HEK293 (cell line): ENCODE measurements around the gene THSD4.

Source experiments
- BCL11B ChIP-seq: fragments of 450-650 bp; formaldehyde crosslinking; IDR thresholded peaks from 2 replicates; pipeline ENCODE4 v1.5.1; 2016; ENCODE audit warnings: low read depth, missing biosample characterization, missing genetic modification characterization
- ELK4 ChIP-seq: IDR thresholded peaks from 2 replicates; pipeline ENCODE4 v1.6.1; 2011; ENCODE audit warnings: mild to moderate bottlenecking, low read depth, low read length, borderline replicate concordance
- KLF9 ChIP-seq: fragments of 450-650 bp; formaldehyde crosslinking; IDR thresholded peaks from 2 replicates; pipeline ENCODE4 v1.5.1; 2016; ENCODE audit warnings: missing biosample characterization, missing genetic modification characterization, low read depth
- MYNN ChIP-seq: fragments of 450-650 bp; formaldehyde crosslinking; IDR thresholded peaks from 2 replicates; pipeline ENCODE4 v1.5.1; 2016; ENCODE audit warnings: missing biosample characterization, missing genetic modification characterization, borderline replicate concordance
- PRDM4 ChIP-seq: fragments of 450-650 bp; formaldehyde crosslinking; IDR thresholded peaks from 2 replicates; pipeline ENCODE4 v1.5.1; 2017; ENCODE audit warnings: missing biosample characterization, missing genetic modification characterization
- REPIN1 ChIP-seq: fragments of 450-650 bp; formaldehyde crosslinking; IDR thresholded peaks from 2 replicates; pipeline ENCODE4 v1.5.1; 2017; ENCODE audit warnings: missing biosample characterization, missing genetic modification characterization, low read depth
- SCRT2 ChIP-seq: fragments of 450-650 bp; formaldehyde crosslinking; IDR thresholded peaks from 2 replicates; pipeline ENCODE4 v1.5.1; 2016; ENCODE audit warnings: missing biosample characterization, missing genetic modification characterization
- SETDB1 ChIP-seq: IDR thresholded peaks from one replicate; pipeline ENCODE4 v1.6.1; 2017; ENCODE audit warnings: mild to moderate bottlenecking, low read length, moderate library complexity, mixed read lengths; ENCODE audit not compliant: insufficient read length
- SP2 ChIP-seq: fragments of 450-650 bp; formaldehyde crosslinking; IDR thresholded peaks from 2 replicates; pipeline ENCODE4 v1.5.1; 2016; ENCODE audit warnings: missing biosample characterization, missing genetic modification characterization
- YY1 ChIP-seq: fragments of 450-650 bp; formaldehyde crosslinking; IDR thresholded peaks from 2 replicates; pipeline ENCODE4 v1.5.1; 2018; ENCODE audit warnings: missing biosample characterization, missing genetic modification characterization
- ZBTB20 ChIP-seq: fragments of 450-650 bp; formaldehyde crosslinking; IDR thresholded peaks from 2 replicates; pipeline ENCODE4 v1.5.1; 2016; ENCODE audit warnings: missing biosample characterization, missing genetic modification characterization
- ZBTB49 ChIP-seq: fragments of 450-650 bp; formaldehyde crosslinking; IDR thresholded peaks from 2 replicates; pipeline ENCODE4 v1.5.1; 2016; ENCODE audit warnings: missing biosample characterization, missing genetic modification characterization, low read depth
- ZBTB7A ChIP-seq: fragments of 450-650 bp; formaldehyde crosslinking; IDR thresholded peaks from 2 replicates; pipeline ENCODE4 v1.5.1; 2016; ENCODE audit warnings: low read depth, missing biosample characterization, missing genetic modification characterization
- ZBTB8A ChIP-seq: fragments of 450-650 bp; formaldehyde crosslinking; IDR thresholded peaks from 2 replicates; pipeline ENCODE4 v1.5.1; 2016; ENCODE audit warnings: missing biosample characterization, missing genetic modification characterization
- ZFHX2 ChIP-seq: fragments of 450-650 bp; formaldehyde crosslinking; conservative IDR thresholded peaks from 2 replicates; pipeline ENCODE4 v1.5.1; 2016; ENCODE audit warnings: missing biosample characterization, missing genetic modification characterization
- ZIC2 ChIP-seq: fragments of 450-650 bp; formaldehyde crosslinking; IDR thresholded peaks from 2 replicates; pipeline ENCODE4 v1.5.1; 2016; ENCODE audit warnings: missing biosample characterization, missing genetic modification characterization
- ZNF112 ChIP-seq: fragments of 450-650 bp; formaldehyde crosslinking; IDR thresholded peaks from 2 replicates; pipeline ENCODE4 v1.5.0; 2017; ENCODE audit warnings: missing biosample characterization, missing genetic modification characterization
- ZNF24 ChIP-seq: fragments of 450-650 bp; formaldehyde crosslinking; IDR thresholded peaks from 2 replicates; pipeline ENCODE4 v1.5.1; 2016; ENCODE audit warnings: missing biosample characterization, missing genetic modification characterization
- ZNF266 ChIP-seq: fragments of 450-650 bp; formaldehyde crosslinking; IDR thresholded peaks from 2 replicates; pipeline ENCODE4 v1.5.1; 2016; ENCODE audit warnings: missing biosample characterization, missing genetic modification characterization, low read depth
- ZNF335 ChIP-seq: fragments of 450-650 bp; formaldehyde crosslinking; conservative IDR thresholded peaks from 2 replicates; pipeline ENCODE4 v1.5.1; 2016; ENCODE audit warnings: missing biosample characterization, missing genetic modification characterization
- ZNF362 ChIP-seq: fragments of 450-650 bp; formaldehyde crosslinking; IDR thresholded peaks from 2 replicates; pipeline ENCODE4 v1.5.1; 2016; ENCODE audit warnings: missing biosample characterization, missing genetic modification characterization
- ZNF398 ChIP-seq: fragments of 450-650 bp; formaldehyde crosslinking; IDR thresholded peaks from 2 replicates; pipeline ENCODE4 v1.5.1; 2017; ENCODE audit warnings: missing biosample characterization, missing genetic modification characterization
- ZNF488 ChIP-seq: fragments of 450-650 bp; formaldehyde crosslinking; IDR thresholded peaks from 2 replicates; pipeline ENCODE4 v1.5.1; 2016; ENCODE audit warnings: missing biosample characterization, missing genetic modification characterization
- ZNF513 ChIP-seq: fragments of 450-650 bp; IDR thresholded peaks from 2 replicates; pipeline ENCODE4 v1.5.1; 2018; ENCODE audit warnings: missing biosample characterization, missing genetic modification characterization
- ZNF548 ChIP-seq: fragments of 450-650 bp; formaldehyde crosslinking; IDR thresholded peaks from 2 replicates; pipeline ENCODE4 v1.5.1; 2016; ENCODE audit warnings: missing biosample characterization, missing genetic modification characterization
- ZNF558 ChIP-seq: fragments of 450-650 bp; formaldehyde crosslinking; IDR thresholded peaks from 2 replicates; pipeline ENCODE4 v1.5.1; 2016; ENCODE audit warnings: missing biosample characterization, missing genetic modification characterization
- ZNF660 ChIP-seq: fragments of 450-650 bp; IDR thresholded peaks from 2 replicates; pipeline ENCODE4 v1.5.1; 2018; ENCODE audit warnings: missing biosample characterization, mild to moderate bottlenecking, missing genetic modification characterization
- ZNF785 ChIP-seq: fragments of 450-650 bp; formaldehyde crosslinking; IDR thresholded peaks from 2 replicates; pipeline ENCODE4 v1.5.1; 2016; ENCODE audit warnings: missing biosample characterization, missing genetic modification characterization
- ZSCAN16 ChIP-seq: fragments of 450-650 bp; formaldehyde crosslinking; IDR thresholded peaks from 2 replicates; pipeline ENCODE4 v1.5.1; 2016; ENCODE audit warnings: missing biosample characterization, missing genetic modification characterization

THSD4 gene

GRCh38 chr15:71114887-71115566 is at the start of gene THSD4 (continued):
- TF ChIP-seq ZNF398 (tag by site-specific recombination) (peak; percentile 65; the same call in 1 of the 2 replicates), ZNF513 (tag by site-specific recombination) (peak; percentile 46; the same call in 1 of the 2 replicates), ZNF548 (no peak), ZIC2 (tag by site-specific recombination) (peak; percentile 87), ZNF660 (tag by site-specific recombination) (peak; percentile 91), SETDB1 (no peak), ZSCAN16 (tag by site-specific recombination) (no peak), ELK4 (no peak), ZNF362 (tag by site-specific recombination) (no peak), ZNF558 (no peak), PRDM4 (tag by site-specific recombination) (no peak), BCL11B (peak; percentile 99), ZNF488 (tag by site-specific recombination) (no peak), ZNF266 (tag by site-specific recombination) (no peak), REPIN1 (no peak), ZNF785 (peak; percentile 37; the same call in 1 of the 2 replicates), ZBTB7A (tag by site-specific recombination) (peak; percentile 56; the same call in 1 of the 2 replicates), ZBTB8A (tag by site-specific recombination) (peak; percentile 83), ZNF335 (no peak), YY1 (tag by site-specific recombination) (no peak), ZBTB49 (no peak), MYNN (tag by site-specific recombination) (no peak), SP2 (tag by site-specific recombination) (peak; percentile 27), ZNF24 (tag by site-specific recombination) (peak; percentile 90), ZFHX2 (tag by site-specific recombination) (peak; percentile 79), SCRT2 (peak; percentile 95), ZNF112 (tag by site-specific recombination) (no peak), ZBTB20 (tag by site-specific recombination) (peak; percentile 33; the same call in 1 of the 2 replicates), KLF9 (tag by site-specific recombination) (peak; percentile 29; the same call in 1 of the 2 replicates)
